Right atrium auricular region (tissue), 2 donors: ENCODE measurements around the gene CHST15. TPM values are rescaled to one million over a fixed set of nuclear protein-coding genes. Genes with fewer than 3 reads are reported as not detected.

Experiments used
- DNase-seq: peaks from one replicate; pipeline ENCODE4 v3.0.0-alpha.2; 2019; ENCODE audit warnings: low spot score
- H3K27ac ChIP-seq, 2 donors: fragments of 200-600 bp; sonication (generic); 1 replicate in 1 of 2; 2 replicates in 1 of 2; pipeline ENCODE4 v1.5.1; 2016 to 2019
- H3K27me3 ChIP-seq, 2 donors: fragments of 200-600 bp; sonication (generic); one replicate each; pipeline versions ENCODE4 v1.5.1 to v1.6.0; 2017 to 2019
- H3K36me3 ChIP-seq: fragments of 200-600 bp; sonication (generic); one replicate; pipeline ENCODE4 v1.5.1; 2016
- H3K4me1 ChIP-seq, 2 donors: fragments of 200-600 bp; sonication (generic); one replicate each; pipeline versions ENCODE4 v1.5.1 to v1.6.0; 2017 to 2019
- H3K4me3 ChIP-seq, 2 donors: fragments of 200-600 bp; sonication (generic); 1 replicate in 1 of 2; 2 replicates in 1 of 2; pipeline ENCODE4 v1.5.1; 2017 to 2019; ENCODE audit warnings: mild to moderate bottlenecking in 1 of 2, moderate library complexity in 1 of 2
- H3K9me3 ChIP-seq, 2 donors: fragments of 200-600 bp; sonication (generic); one replicate each; pipeline ENCODE4 v1.5.1; 2019
- total RNA-seq, 2 donors: library from RNA; depleted of rRNA; stranded (reverse); fragments of >200 nt; gene quantifications; one replicate each; pipeline ENCODE4 v1.1.0, GENCODE V29; 2016
- TF ChIP-seq, protein P1 (sequence below), 2 donors: fragments of 200-600 bp; sonication (generic); IDR thresholded peaks; one replicate each; pipeline ENCODE4 v1.5.1; 2019; ENCODE audit warnings: antibody characterized with exemption in 2 of 2

Gene CHST15
- total RNA-seq, 2 donors from 2014 or later: 7.0 to 14.2 TPM

DNA sequence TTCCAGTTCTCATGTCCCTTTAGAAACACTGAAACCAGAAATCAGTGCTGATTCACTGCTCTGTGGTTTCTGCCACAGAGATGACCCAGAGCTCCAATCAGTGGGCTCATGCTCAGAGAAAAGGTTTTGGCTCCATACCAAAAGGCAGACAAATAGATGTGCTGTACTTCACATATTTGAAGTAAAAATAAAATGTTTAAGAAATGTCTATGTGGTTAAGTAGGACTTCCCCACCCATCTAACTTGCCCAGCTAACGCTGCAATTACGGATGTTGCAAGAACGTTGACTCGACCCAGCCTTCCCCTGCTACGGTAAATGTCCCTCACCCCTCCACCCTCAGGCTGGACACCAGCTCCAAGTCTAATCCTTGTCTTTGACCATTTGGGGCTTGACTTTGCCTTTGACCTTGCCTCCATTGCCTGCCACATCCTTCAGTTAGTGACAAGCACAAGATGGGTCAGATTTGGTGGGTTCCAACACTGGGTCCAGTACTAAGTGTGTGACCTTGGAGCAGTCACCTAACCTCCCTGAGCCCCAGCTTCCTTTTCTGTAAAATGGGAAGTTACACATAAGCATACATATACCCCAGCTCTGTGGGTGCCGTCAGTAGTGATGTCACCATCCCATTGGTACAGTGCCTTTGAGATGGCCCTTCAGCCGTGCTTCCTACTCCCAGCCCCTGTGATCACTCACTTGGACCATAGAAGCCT lies 95.8 kb downstream of the CHST15 start:
- H3K27me3 ChIP-seq: peaks cover 0 to 10% of the 10 kb centered on the region in 2 donors
- peak; percentile 75 for DNase-seq
- TF ChIP-seq, protein P1, sequence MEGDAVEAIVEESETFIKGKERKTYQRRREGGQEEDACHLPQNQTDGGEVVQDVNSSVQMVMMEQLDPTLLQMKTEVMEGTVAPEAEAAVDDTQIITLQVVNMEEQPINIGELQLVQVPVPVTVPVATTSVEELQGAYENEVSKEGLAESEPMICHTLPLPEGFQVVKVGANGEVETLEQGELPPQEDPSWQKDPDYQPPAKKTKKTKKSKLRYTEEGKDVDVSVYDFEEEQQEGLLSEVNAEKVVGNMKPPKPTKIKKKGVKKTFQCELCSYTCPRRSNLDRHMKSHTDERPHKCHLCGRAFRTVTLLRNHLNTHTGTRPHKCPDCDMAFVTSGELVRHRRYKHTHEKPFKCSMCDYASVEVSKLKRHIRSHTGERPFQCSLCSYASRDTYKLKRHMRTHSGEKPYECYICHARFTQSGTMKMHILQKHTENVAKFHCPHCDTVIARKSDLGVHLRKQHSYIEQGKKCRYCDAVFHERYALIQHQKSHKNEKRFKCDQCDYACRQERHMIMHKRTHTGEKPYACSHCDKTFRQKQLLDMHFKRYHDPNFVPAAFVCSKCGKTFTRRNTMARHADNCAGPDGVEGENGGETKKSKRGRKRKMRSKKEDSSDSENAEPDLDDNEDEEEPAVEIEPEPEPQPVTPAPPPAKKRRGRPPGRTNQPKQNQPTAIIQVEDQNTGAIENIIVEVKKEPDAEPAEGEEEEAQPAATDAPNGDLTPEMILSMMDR (IDR thresholded peaks at IDR 0.05): no peak
- H3K9me3 ChIP-seq: no peaks in the 10 kb centered on the region
- H3K4me1 ChIP-seq: peaks cover 0 to 31% of the 10 kb centered on the region in 2 donors
- H3K4me3 ChIP-seq: no peak overlapping the region
- no peaks in the 10 kb centered on the region for H3K36me3 ChIP-seq
- no peak overlapping the region for H3K27ac ChIP-seq

DNA sequence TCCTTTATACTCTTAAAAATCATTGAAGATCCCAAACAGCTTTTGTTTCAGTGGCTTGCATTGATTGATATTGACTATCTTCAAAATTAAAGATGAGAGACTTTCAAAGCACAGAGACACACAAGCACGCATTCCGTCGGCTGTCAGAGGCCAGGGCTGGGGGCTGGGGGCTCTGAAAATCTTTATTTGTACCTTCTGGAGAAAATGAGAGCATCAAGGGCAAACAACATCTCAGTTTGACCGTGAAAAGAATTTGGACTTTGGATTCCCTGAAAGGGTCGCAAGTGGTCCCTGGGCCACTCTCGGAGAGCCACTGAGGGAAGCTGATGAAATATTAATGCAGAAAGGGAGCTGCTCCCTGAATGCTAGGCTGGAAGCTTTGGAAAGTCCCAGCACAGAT lies 96.4 kb downstream of the CHST15 start:
- peaks cover 5 to 16% of the 10 kb centered on the region in 2 donors for H3K27me3 ChIP-seq
- peaks cover 0 to 31% of the 10 kb centered on the region in 2 donors for H3K4me1 ChIP-seq
- H3K9me3 ChIP-seq: no peaks in the 10 kb centered on the region
- DNase-seq: no peak
- H3K36me3 ChIP-seq: no peaks in the 10 kb centered on the region
- H3K4me3 ChIP-seq: no peak overlapping the region
- TF ChIP-seq, protein P1 (IDR thresholded peaks at IDR 0.05): no peak
- no peak overlapping the region for H3K27ac ChIP-seq

DNA sequence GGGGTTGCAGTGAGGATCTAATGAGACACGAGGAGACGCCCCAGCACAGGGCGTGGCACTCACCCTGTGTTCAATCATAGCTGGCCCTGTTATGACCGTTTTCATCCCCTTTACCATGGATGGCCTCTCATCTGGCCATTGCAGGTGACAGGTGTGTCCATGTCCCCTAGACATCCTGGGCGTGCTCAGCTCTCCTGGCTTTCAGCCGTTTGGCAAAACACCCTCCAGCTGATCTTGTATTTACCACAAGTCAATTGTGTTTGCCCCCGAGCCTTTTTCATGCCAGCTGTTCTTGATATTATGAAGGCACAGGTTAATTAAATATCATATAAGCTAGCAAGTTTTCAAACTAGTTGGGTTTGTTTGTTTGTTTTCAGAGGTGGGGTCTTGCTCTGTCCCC lies 97.1 kb downstream of the CHST15 start:
- DNase-seq: peak; percentile 56
- TF ChIP-seq, protein P1 (IDR thresholded peaks at IDR 0.05): no peak
- Histone ChIP-seq H3K4me3 (no peak overlapping the region), H3K4me1 (peaks cover 0 to 31% of the 10 kb centered on the region in 2 donors), H3K27ac (no peak overlapping the region), H3K36me3 (no peaks in the 10 kb centered on the region), H3K27me3 (peaks cover 6 to 21% of the 10 kb centered on the region in 2 donors), H3K9me3 (no peaks in the 10 kb centered on the region)

DNA sequence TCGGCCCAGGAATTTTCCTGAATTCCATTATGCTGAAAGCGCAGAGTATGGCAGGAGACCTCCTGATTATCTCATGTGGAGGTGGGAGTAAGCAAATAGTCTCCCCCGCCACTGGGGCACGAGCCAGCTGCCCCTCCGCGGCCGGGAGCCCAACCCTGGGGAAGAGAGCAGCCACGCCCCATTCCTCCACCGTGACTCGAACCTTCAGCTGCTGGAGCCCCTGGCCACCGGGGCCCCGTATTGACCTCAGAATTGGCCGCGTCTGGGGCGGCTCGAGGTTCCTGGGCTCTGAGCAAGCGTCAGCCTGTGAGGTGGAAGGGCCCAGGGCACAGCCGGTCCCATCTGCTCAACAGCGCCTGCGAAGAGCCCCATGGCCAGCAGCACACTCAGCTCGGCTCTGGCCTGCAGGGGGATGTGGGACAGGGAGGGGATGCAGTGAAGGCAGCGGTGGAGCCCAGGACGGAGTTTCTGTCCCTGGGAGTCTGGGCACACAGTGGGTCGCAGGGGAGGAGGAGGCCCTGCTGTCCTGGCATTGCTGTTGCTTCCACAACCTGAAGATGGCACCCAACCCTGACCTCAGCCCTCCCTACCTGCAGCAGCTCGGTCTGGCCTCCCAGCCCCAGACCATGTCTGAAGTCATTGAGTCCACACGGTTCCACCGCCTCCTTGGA lies 97.8 kb downstream of the CHST15 start:
- Histone ChIP-seq H3K4me1 (peaks cover 0 to 31% of the 10 kb centered on the region in 2 donors), H3K27ac (no peak overlapping the region), H3K27me3 (peaks cover 8 to 26% of the 10 kb centered on the region in 2 donors), H3K4me3 (peak overlapping the region in 1 of 2 donors; percentile 23), H3K9me3 (no peaks in the 10 kb centered on the region), H3K36me3 (no peaks in the 10 kb centered on the region)
- DNase-seq: peak; percentile 60
- TF ChIP-seq, protein P1 (IDR thresholded peaks at IDR 0.05): peak in 1 of 2 donors; percentile 57

DNA sequence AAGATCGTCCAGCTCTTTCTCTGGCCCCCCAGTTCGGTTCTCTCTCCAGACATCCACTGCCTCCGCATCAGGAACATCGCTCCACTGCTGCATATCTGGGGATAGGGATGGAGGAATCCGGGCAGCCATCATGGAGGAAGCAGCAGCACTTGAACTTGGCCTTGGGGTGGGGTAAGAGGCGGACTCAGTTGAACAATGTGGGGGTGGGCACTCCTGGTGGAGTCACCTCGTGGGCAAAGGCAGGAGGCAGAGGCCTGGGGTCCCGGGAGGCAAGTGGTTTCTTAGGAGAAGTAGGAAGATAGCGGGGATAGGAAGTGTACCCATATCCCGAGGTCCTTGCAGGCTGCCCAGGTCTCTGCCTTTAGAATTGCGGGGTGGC lies 98.3 kb downstream of the CHST15 start:
- no peaks in the 10 kb centered on the region for H3K36me3 ChIP-seq
- peak overlapping the region in 1 of 2 donors; percentile 23 for H3K4me3 ChIP-seq
- peak; percentile 59 for DNase-seq
- H3K4me1 ChIP-seq: peaks cover 0 to 31% of the 10 kb centered on the region in 2 donors
- TF ChIP-seq, protein P1 (IDR thresholded peaks at IDR 0.05): no peak
- peaks cover 9 to 26% of the 10 kb centered on the region in 2 donors for H3K27me3 ChIP-seq
- no peaks in the 10 kb centered on the region for H3K9me3 ChIP-seq
- H3K27ac ChIP-seq: no peak overlapping the region
